ENCODE measurements around the gene NDST1. TPM values are rescaled to one million over a fixed set of nuclear protein-coding genes. Genes with fewer than 3 reads are reported as not detected.

The NDST1 gene
- total and polyA plus RNA-seq, 10 of the 15 experiments (the other 5 are each of a cell fraction or from before 2014, with no cell fraction given): 0.20 to 53.5 (median 12.9) TPM

DNA sequence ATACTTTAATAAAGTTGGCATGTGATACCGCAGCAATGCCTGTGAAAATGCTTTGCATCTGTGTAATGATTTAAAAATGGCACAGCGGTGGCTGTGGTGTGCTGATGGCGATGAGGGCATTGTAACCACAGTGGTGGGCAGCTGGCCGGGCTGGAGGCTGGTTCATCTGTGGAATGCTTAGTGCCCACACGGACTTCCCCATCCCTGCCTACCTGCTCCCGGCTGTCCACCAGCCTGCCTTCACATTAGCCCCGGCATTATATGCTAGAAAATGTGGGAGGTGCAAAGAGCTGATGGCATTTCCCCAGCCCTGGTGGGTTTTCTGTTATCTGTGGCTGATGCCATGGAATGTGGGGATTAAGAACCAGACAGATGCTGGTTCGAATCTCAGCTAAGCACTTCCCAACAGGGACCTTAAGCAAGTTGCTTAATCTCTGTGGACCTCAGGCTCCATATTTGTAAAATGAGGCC is 2.9 kb upstream of the NDST1 start:
- no peak overlapping the region for H3K9ac ChIP-seq (ENCODE audit: control insufficient read depth, insufficient read depth, low read length)
- POLR2A ChIA-PET: interaction anchor here (0.8 kb wide), 1 partner anchor 15 kb away, joined by 3 read pairs; no protein-coding TSS in a partner anchor
- H3K9me3 ChIP-seq (replicated peaks; ENCODE audit: control insufficient read depth, insufficient read depth, low read length): no peaks in the 10 kb centered on the region
- H3K4me3 ChIP-seq: no peak overlapping the region
- H3K79me2 ChIP-seq (ENCODE audit: control insufficient read depth, insufficient read depth, low read length): peaks cover 3% of the 10 kb centered on the region; the same call in 1 of the 2 replicates
- in situ Hi-C loops (cut with MboI) (no loop called here), intact Hi-C loops (cut with micrococcal nuclease; ENCODE audit: unreplicated experiment) (no loop called here)
- CTCF ChIA-PET: interaction anchor here (1.3 to 1.9 kb wide), 2 partner anchors 46 to 47 kb away, joined by 3 to 6 read pairs; no protein-coding TSS in a partner anchor
- RAD21 ChIA-PET (ENCODE audit: unreplicated experiment): interaction anchor here (0.6 kb wide), 1 partner anchor 21 kb away, joined by 4 read pairs; no protein-coding TSS in a partner anchor
- no peak overlapping the region for H3K4me2 ChIP-seq (ENCODE audit: control insufficient read depth, insufficient read depth)
- SMC1A ChIA-PET (ENCODE audit: uncharacterized antibody, unreplicated experiment): interaction anchor here (1.3 kb wide), 1 partner anchor 15 kb away, joined by 3 read pairs; no protein-coding TSS in a partner anchor
- H3K27me3 ChIP-seq (replicated peaks in 1 of 2; ENCODE audit: control insufficient read depth in 2 of 2, insufficient read depth in 2 of 2, low read length in 1 of 2): no peaks in the 10 kb centered on the region
- FAIRE-seq (no peak), DNase-seq (ENCODE audit: low read depth, low spot score) (no peak), ATAC-seq (no peak)
- peaks cover 4 to 9% of the 10 kb centered on the region in 2 experiments; a peak in 3 of 4 replicates for H3K36me3 ChIP-seq (ENCODE audit: control insufficient read depth in 2 of 2, insufficient read depth in 2 of 2, low read length in 1 of 2)
- no peak overlapping the region for H2AFZ ChIP-seq (ENCODE audit: control insufficient read depth, low read depth, low read length)
- no peak overlapping the region for H3K27ac ChIP-seq (ENCODE audit: control insufficient read depth, insufficient read depth)
- 93% methylated on average over 8 of the region's 8 CpGs for WGBS (ENCODE audit: insufficient coverage, insufficient replicate concordance, low lambda C conversion rate, missing lambda C conversion rate)
- H4K20me1 ChIP-seq (ENCODE audit: control insufficient read depth, insufficient read depth): peaks cover 2% of the 10 kb centered on the region; the same call in 1 of the 2 replicates
- no peaks in the 10 kb centered on the region for H3K4me1 ChIP-seq (ENCODE audit: control insufficient read depth, insufficient read depth, low read length)
- no TSS peak for BruUV-seq (replicated peaks)
- TF ChIP-seq TCF7 (IDR thresholded peaks at IDR 0.05; ENCODE audit: borderline replicate concordance) (no peak), NR2C2 (IDR thresholded peaks at IDR 0.05; ENCODE audit: borderline replicate concordance, control insufficient read depth, insufficient read length, low read depth) (no peak), POLR2AphosphoS5 (IDR thresholded peaks at IDR 0.05; ENCODE audit: low read length) (no peak), CREM (IDR thresholded peaks at IDR 0.05; ENCODE audit: low read depth) (no peak), IRF3 (IDR thresholded peaks at IDR 0.05) (no peak), HCFC1 (IDR thresholded peaks at IDR 0.05; ENCODE audit: low read length) (no peak), CBX3 (IDR thresholded peaks at IDR 0.05; ENCODE audit: borderline replicate concordance, low read depth) (no peak), RB1 (IDR thresholded peaks at IDR 0.05; ENCODE audit: borderline replicate concordance) (no peak), EZH2 (IDR thresholded peaks at IDR 0.05; ENCODE audit: borderline replicate concordance, control insufficient read depth, low read depth, low read length) (no peak)
- TF ChIP-seq, protein P1, sequence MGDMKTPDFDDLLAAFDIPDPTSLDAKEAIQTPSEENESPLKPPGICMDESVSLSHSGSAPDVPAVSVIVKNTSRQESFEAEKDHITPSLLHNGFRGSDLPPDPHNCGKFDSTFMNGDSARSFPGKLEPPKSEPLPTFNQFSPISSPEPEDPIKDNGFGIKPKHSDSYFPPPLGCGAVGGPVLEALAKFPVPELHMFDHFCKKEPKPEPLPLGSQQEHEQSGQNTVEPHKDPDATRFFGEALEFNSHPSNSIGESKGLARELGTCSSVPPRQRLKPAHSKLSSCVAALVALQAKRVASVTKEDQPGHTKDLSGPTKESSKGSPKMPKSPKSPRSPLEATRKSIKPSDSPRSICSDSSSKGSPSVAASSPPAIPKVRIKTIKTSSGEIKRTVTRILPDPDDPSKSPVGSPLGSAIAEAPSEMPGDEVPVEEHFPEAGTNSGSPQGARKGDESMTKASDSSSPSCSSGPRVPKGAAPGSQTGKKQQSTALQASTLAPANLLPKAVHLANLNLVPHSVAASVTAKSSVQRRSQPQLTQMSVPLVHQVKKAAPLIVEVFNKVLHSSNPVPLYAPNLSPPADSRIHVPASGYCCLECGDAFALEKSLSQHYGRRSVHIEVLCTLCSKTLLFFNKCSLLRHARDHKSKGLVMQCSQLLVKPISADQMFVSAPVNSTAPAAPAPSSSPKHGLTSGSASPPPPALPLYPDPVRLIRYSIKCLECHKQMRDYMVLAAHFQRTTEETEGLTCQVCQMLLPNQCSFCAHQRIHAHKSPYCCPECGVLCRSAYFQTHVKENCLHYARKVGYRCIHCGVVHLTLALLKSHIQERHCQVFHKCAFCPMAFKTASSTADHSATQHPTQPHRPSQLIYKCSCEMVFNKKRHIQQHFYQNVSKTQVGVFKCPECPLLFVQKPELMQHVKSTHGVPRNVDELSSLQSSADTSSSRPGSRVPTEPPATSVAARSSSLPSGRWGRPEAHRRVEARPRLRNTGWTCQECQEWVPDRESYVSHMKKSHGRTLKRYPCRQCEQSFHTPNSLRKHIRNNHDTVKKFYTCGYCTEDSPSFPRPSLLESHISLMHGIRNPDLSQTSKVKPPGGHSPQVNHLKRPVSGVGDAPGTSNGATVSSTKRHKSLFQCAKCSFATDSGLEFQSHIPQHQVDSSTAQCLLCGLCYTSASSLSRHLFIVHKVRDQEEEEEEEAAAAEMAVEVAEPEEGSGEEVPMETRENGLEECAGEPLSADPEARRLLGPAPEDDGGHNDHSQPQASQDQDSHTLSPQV (IDR thresholded peaks at IDR 0.05): no peak
- TF ChIP-seq, protein P2, sequence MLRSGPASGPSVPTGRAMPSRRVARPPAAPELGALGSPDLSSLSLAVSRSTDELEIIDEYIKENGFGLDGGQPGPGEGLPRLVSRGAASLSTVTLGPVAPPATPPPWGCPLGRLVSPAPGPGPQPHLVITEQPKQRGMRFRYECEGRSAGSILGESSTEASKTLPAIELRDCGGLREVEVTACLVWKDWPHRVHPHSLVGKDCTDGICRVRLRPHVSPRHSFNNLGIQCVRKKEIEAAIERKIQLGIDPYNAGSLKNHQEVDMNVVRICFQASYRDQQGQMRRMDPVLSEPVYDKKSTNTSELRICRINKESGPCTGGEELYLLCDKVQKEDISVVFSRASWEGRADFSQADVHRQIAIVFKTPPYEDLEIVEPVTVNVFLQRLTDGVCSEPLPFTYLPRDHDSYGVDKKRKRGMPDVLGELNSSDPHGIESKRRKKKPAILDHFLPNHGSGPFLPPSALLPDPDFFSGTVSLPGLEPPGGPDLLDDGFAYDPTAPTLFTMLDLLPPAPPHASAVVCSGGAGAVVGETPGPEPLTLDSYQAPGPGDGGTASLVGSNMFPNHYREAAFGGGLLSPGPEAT (IDR thresholded peaks at IDR 0.05; ENCODE audit: low read depth): no peak
- TF ChIP-seq, protein P3, sequence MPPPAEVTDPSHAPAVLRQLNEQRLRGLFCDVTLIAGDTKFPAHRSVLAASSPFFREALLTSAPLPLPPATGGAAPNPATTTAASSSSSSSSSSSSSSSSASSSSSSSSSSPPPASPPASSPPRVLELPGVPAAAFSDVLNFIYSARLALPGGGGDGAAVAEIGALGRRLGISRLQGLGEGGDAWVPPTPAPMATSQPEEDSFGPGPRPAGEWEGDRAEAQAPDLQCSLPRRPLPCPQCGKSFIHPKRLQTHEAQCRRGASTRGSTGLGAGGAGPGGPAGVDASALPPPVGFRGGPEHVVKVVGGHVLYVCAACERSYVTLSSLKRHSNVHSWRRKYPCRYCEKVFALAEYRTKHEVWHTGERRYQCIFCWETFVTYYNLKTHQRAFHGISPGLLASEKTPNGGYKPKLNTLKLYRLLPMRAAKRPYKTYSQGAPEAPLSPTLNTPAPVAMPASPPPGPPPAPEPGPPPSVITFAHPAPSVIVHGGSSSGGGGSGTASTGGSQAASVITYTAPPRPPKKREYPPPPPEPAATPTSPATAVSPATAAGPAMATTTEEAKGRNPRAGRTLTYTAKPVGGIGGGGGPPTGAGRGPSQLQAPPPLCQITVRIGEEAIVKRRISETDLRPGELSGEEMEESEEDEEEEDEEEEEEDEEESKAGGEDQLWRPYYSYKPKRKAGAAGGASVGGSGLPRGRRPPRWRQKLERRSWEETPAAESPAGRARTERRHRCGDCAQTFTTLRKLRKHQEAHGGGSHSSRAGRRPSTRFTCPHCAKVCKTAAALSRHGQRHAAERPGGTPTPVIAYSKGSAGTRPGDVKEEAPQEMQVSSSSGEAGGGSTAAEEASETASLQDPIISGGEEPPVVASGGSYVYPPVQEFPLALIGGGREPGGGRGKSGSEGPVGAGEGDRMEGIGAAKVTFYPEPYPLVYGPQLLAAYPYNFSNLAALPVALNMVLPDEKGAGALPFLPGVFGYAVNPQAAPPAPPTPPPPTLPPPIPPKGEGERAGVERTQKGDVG (CRISPR knock-in tag; IDR thresholded peaks at IDR 0.05): no peak

Data from GM12878 (cell line).